ENCODE data around the gene LLGL2.

LLGL2 gene

DNA sequence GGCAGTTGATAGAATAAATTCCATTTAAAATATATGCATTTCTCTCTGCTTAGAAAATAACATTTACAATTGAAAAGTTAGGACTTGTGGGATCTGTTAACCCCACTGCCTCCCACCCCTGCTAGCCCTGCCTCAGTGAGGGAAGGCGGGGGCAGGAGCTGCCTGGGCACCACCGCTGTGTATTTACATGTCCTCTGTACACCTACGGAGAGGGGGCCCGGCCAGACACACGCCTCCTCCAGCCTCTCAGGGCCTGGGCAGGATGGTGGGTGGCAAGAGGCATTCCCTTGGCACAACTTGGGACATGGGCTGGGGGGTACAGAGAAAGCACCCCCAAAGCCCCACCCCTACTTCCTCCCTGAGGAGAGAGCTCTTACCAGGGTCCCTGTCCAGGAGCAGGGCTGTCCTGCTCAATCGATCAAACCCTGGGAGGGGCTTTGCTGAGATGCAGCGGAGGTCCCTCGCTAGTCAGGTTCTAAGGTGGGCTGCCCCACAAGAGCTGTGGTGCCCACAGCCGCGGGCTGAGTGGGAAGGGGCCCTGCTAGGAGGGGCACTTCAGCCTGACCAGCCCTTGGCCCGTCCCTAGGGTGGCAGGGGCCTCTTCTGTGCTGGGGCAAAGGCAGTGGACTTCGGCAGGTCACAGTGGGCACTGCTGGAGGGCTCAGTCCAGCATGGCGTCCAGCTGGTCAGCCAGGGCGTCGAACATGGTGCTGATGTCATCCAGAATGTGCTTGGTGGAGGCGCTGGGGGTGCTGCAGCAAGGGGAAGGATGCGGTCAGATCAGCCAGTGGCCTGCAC lies 24.9 kb upstream of the LLGL2 start:
- Histone ChIP-seq H3K27ac (ENCODE audit: low read depth, low read length) (no peak overlapping the region), H3K79me2 (ENCODE audit: control insufficient read depth, low read length) (no peaks in the 10 kb centered on the region), H3F3A (ENCODE audit: control insufficient read depth, insufficient read depth) (no peaks in the 10 kb centered on the region), H3K4me3 (ENCODE audit: low read length) (no peak overlapping the region), H3K4me2 (ENCODE audit: low read length) (no peak overlapping the region), H3K4me1 (ENCODE audit: control insufficient read depth, low read length) (no peaks in the 10 kb centered on the region), H3K36me3 (ENCODE audit: control insufficient read depth, low read length) (peaks cover 3% of the 10 kb centered on the region; the same call in 1 of the 2 replicates), H3K27me3 (ENCODE audit: control insufficient read depth, low read length) (no peaks in the 10 kb centered on the region), H3K9me2 (replicated peaks; ENCODE audit: control insufficient read depth, low read length) (no peaks in the 10 kb centered on the region), H3K9me3 (ENCODE audit: control insufficient read depth, insufficient read depth, low read length) (no peaks in the 10 kb centered on the region), H4K20me1 (ENCODE audit: control insufficient read depth, insufficient read depth, low read depth, low read length) (no peaks in the 10 kb centered on the region)
- TF ChIP-seq EZH2phosphoT487 (IDR thresholded peaks at IDR 0.05; ENCODE audit: borderline replicate concordance, low read length) (no peak), CTCF (IDR thresholded peaks at IDR 0.05; ENCODE audit: low read depth, low read length, poor library complexity, severe bottlenecking) (no peak)

- Histone ChIP-seq H3K27me3 (ENCODE audit: control insufficient read depth, low read length) (no peaks in the 10 kb centered on the region), H3K4me3 (ENCODE audit: low read length) (no peak overlapping the region), H4K20me1 (ENCODE audit: control insufficient read depth, insufficient read depth, low read depth, low read length) (no peaks in the 10 kb centered on the region), H3F3A (ENCODE audit: control insufficient read depth, insufficient read depth) (no peaks in the 10 kb centered on the region), H3K79me2 (ENCODE audit: control insufficient read depth, low read length) (no peaks in the 10 kb centered on the region), H3K4me2 (ENCODE audit: low read length) (no peak overlapping the region), H3K9me3 (ENCODE audit: control insufficient read depth, insufficient read depth, low read length) (no peaks in the 10 kb centered on the region), H3K9me2 (replicated peaks; ENCODE audit: control insufficient read depth, low read length) (no peaks in the 10 kb centered on the region), H3K27ac (ENCODE audit: low read depth, low read length) (no peak overlapping the region), H3K4me1 (ENCODE audit: control insufficient read depth, low read length) (no peaks in the 10 kb centered on the region), H3K36me3 (ENCODE audit: control insufficient read depth, low read length) (peaks cover under 1% of the 10 kb centered on the region; the same call in 1 of the 2 replicates)
- TF ChIP-seq CTCF (IDR thresholded peaks at IDR 0.05; ENCODE audit: low read depth, low read length, poor library complexity, severe bottlenecking): no peak
- no peak for TF ChIP-seq EZH2phosphoT487 (IDR thresholded peaks at IDR 0.05; ENCODE audit: borderline replicate concordance, low read length)
These were observed 24.0 kb upstream of the LLGL2 start for GRCh38 chr17:75501378-75502071.

DNA sequence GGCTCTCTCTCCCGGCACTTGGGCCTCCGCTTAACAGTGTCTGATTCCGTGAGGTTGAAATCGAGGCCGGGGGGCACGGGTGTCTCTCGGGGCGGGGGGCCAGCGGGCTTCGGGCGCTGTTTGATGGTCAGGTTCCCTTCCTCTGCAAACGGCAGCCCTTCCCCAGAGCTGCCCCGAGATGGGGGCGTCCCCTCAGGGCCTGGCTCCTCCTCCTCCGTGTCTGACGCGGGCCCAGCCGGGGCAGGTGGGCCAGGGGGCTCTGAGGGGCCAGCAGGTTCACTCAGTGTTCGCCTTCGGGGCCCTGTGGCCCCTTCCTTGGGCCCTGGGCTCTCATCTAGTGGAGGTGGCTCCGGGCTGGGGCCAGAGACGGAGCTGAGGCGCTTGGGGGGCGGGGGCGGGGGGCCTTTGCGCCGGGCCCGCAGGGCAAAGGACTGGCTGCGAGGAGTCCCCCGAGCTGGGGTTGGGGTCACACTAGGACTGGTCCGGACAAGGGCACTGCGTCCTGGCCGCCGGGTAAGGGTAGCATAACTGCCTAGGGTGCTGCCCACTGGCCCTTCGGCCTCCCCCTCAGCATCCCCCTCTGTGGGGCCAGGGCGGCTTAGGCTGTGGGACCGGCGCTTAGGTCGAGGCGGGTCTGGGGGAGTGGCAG lies 23.3 kb upstream of the LLGL2 start:
- H3K27me3 ChIP-seq (ENCODE audit: control insufficient read depth, low read length): no peaks in the 10 kb centered on the region
- no peaks in the 10 kb centered on the region for H4K20me1 ChIP-seq (ENCODE audit: control insufficient read depth, insufficient read depth, low read depth, low read length)
- no peak overlapping the region for H3K4me2 ChIP-seq (ENCODE audit: low read length)
- no peak overlapping the region for H3K4me3 ChIP-seq (ENCODE audit: low read length)
- H3K4me1 ChIP-seq (ENCODE audit: control insufficient read depth, low read length): no peaks in the 10 kb centered on the region
- H3K9me2 ChIP-seq (replicated peaks; ENCODE audit: control insufficient read depth, low read length): no peaks in the 10 kb centered on the region
- H3K27ac ChIP-seq (ENCODE audit: low read depth, low read length): no peak overlapping the region
- H3F3A ChIP-seq (ENCODE audit: control insufficient read depth, insufficient read depth): no peaks in the 10 kb centered on the region
- no peaks in the 10 kb centered on the region for H3K79me2 ChIP-seq (ENCODE audit: control insufficient read depth, low read length)
- H3K36me3 ChIP-seq (ENCODE audit: control insufficient read depth, low read length): no peaks in the 10 kb centered on the region; the same call in 1 of the 2 replicates
- no peaks in the 10 kb centered on the region for H3K9me3 ChIP-seq (ENCODE audit: control insufficient read depth, insufficient read depth, low read length)
- TF ChIP-seq EZH2phosphoT487 (IDR thresholded peaks at IDR 0.05; ENCODE audit: borderline replicate concordance, low read length) (no peak), CTCF (IDR thresholded peaks at IDR 0.05; ENCODE audit: low read depth, low read length, poor library complexity, severe bottlenecking) (no peak)
